Keratinocyte (primary cell): ENCODE results near the gene DOCK3.

Source experiments
- EZH2 ChIP-seq: IDR thresholded peaks from one replicate; pipeline ENCODE4 v1.6.1; 2012; ENCODE audit warnings: inconsistent platforms, mild to moderate bottlenecking, low read length, moderate library complexity
- TF ChIP-seq, protein P1 (sequence below), 3 experiments: IDR thresholded peaks in 1 of 3; conservative IDR thresholded peaks in 1 of 3; optimal IDR thresholded peaks in 1 of 3; 2 replicates in 2 of 3; 3 replicates in 1 of 3; pipeline versions ENCODE3 to v1.5.1; 2011; ENCODE audit warnings: low read length in 3 of 3, mild to moderate bottlenecking in 3 of 3, moderate library complexity in 2 of 3, control low read depth in 1 of 3, inconsistent platforms in 1 of 3; ENCODE audit not compliant: insufficient read depth in 2 of 3; ENCODE audit errors: extremely low read depth in 1 of 3

DNA sequence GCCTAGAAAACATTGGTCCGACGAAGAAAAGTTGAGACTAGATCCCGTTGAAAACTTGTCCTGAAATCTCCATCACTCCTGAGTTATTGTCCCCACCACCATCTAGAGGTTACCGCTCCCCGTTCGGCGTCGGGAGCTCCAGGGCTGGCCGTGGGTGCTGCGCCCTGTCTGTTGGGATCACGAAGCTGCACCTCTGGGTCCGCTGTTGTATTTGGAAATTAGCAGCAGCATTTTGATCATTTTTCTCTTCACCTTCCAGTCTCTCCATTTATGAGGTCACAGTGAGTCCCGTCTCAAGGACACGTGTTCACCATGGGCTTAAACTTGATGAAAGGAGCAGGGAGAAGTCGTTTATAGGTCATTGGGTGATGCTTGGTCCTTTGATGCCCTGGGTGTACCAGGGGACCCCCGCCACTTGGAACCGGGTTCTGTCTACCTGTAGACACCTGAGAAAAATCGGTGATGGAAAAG lies 710.9 kb downstream of the DOCK3 start:
- TF ChIP-seq, protein P1, sequence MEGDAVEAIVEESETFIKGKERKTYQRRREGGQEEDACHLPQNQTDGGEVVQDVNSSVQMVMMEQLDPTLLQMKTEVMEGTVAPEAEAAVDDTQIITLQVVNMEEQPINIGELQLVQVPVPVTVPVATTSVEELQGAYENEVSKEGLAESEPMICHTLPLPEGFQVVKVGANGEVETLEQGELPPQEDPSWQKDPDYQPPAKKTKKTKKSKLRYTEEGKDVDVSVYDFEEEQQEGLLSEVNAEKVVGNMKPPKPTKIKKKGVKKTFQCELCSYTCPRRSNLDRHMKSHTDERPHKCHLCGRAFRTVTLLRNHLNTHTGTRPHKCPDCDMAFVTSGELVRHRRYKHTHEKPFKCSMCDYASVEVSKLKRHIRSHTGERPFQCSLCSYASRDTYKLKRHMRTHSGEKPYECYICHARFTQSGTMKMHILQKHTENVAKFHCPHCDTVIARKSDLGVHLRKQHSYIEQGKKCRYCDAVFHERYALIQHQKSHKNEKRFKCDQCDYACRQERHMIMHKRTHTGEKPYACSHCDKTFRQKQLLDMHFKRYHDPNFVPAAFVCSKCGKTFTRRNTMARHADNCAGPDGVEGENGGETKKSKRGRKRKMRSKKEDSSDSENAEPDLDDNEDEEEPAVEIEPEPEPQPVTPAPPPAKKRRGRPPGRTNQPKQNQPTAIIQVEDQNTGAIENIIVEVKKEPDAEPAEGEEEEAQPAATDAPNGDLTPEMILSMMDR (optimal IDR thresholded peaks at IDR 0.05 in 1 of 3, IDR thresholded peaks at IDR 0.05 in 1 of 3, conservative IDR thresholded peaks at IDR 0.05 in 1 of 3; ENCODE audit: extremely low read depth in 1 of 3, insufficient read depth in 2 of 3, low read length in 3 of 3) = no peak
- no peak for TF ChIP-seq EZH2
